Esophagus muscularis mucosa (tissue), 4 donors: Measurements from ENCODE around the gene ELP2.

Experiments used
- EP300 ChIP-seq: sonication (generic); formaldehyde crosslinking; IDR thresholded peaks from one replicate; pipeline ENCODE4 v1.6.1; 2017; ENCODE audit warnings: antibody characterized with exemption
- POLR2A ChIP-seq: fragments of 450-650 bp; IDR thresholded peaks from one replicate; pipeline ENCODE4 v1.6.1; 2017; ENCODE audit warnings: antibody characterized with exemption, moderate library complexity, mild to moderate bottlenecking, low read depth
- TF ChIP-seq, protein P1 (sequence below), 3 experiments: fragments of 200-600 bp in 2 of 3; fragments of 450-650 bp in 1 of 3; sonication (generic) in 2 of 3; IDR thresholded peaks; one replicate each; pipeline ENCODE4 v1.5.1; 2017 to 2019; ENCODE audit warnings: antibody characterized with exemption in 3 of 3, mild to moderate bottlenecking in 2 of 3, moderate library complexity in 1 of 3

DNA sequence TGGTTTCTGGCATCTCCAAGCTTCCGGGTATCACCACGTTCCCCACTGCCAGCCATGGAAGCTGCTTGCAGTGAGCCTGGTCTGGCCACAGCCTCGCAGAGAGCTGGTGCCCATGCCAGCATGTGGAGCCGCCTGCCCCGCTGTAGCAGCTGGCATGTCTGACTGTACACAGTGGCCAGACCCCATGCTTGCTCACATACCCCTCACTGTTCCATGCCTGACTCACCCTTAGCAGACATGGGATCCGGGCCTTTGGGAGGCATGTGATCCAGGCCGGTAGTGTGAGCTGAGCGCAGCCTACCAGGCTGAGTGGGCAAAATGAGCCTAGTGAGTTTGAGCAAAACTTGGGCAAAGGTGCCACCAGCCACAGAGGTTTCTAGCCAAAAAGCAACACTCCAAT lies 43.5 kb upstream of the ELP2 start:
- TF ChIP-seq, protein P1, sequence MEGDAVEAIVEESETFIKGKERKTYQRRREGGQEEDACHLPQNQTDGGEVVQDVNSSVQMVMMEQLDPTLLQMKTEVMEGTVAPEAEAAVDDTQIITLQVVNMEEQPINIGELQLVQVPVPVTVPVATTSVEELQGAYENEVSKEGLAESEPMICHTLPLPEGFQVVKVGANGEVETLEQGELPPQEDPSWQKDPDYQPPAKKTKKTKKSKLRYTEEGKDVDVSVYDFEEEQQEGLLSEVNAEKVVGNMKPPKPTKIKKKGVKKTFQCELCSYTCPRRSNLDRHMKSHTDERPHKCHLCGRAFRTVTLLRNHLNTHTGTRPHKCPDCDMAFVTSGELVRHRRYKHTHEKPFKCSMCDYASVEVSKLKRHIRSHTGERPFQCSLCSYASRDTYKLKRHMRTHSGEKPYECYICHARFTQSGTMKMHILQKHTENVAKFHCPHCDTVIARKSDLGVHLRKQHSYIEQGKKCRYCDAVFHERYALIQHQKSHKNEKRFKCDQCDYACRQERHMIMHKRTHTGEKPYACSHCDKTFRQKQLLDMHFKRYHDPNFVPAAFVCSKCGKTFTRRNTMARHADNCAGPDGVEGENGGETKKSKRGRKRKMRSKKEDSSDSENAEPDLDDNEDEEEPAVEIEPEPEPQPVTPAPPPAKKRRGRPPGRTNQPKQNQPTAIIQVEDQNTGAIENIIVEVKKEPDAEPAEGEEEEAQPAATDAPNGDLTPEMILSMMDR (IDR thresholded peaks at IDR 0.05), result no peak
- TF ChIP-seq POLR2A (no peak), EP300 (no peak)
